NCI-H82 (cell line): ENCODE results near the gene MBD1.
A peak's percentile ranks its signal among the peaks of the same experiment; 100 is the strongest.
"Not testable (repeated sequence)": the region's sequence is repeated elsewhere in the genome, so short reads cannot be mapped to it uniquely, and the experiment has no call there.

Experiments
- DNase-seq: peaks from one replicate; lab custom pipeline; 2025; lab: John Stamatoyannopoulos, UW

Gene MBD1, protein sequence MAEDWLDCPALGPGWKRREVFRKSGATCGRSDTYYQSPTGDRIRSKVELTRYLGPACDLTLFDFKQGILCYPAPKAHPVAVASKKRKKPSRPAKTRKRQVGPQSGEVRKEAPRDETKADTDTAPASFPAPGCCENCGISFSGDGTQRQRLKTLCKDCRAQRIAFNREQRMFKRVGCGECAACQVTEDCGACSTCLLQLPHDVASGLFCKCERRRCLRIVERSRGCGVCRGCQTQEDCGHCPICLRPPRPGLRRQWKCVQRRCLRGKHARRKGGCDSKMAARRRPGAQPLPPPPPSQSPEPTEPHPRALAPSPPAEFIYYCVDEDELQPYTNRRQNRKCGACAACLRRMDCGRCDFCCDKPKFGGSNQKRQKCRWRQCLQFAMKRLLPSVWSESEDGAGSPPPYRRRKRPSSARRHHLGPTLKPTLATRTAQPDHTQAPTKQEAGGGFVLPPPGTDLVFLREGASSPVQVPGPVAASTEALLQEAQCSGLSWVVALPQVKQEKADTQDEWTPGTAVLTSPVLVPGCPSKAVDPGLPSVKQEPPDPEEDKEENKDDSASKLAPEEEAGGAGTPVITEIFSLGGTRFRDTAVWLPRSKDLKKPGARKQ

DNA sequence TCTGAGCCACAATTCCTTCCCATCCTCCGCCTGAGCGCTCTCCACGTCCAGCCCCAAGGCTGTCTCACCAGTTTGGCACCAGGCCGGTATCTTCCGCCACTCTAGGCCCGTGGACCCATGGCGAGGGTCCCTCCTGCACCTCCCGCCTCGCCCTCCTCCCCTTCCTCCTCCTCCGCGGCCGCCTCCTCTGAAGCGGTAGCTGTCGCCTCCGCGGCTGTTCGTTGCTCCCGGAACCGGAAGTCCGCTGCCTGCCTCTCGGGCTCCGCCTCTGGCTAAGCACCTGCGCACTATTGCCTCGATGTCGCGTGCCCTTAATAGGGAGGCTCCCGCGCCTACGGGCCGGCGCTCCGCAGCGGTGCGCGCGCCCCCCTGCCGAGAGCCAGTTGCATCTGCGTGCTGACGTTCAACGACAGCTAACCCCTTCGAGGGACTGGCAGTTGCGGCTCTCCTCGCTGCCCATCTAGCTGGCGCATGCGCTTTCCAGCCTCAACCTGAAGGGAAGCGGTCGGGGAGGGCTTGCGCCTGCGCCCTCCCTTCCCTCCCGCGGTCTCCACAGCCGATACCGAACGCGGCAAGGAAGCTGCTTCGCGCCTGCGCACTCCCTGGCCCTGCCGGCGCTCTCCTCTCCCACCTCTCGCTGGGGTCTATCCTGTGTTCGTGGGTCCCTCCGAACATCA lies at the start of gene MBD1:
Gene MBD1, minus strand, starts transcription at position 229 of the 677 bp plus-strand sequence. CDS start 1,531 bp downstream, outside the sequence.
- DNase-seq: peak; percentile 98

DNA sequence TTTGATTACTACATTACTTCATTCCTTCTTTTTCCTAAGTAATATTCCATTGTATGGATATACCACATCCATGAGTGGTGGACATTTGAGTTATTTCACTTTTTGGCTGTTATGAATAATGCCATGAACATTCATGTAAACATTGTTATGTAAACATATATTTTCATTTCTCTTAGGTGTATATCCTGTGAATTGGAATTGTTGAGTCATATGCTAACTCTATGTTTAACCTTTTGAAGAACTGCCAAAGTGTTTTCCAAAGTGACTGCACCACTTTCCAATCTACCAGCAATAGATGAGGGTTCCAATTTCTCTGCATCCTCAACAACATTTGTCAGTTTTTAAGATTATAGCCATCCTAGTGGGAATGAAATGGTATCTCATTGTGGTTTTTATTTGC lies 48.9 kb upstream of the MBD1 start:
- DNase-seq: no peak

DNA sequence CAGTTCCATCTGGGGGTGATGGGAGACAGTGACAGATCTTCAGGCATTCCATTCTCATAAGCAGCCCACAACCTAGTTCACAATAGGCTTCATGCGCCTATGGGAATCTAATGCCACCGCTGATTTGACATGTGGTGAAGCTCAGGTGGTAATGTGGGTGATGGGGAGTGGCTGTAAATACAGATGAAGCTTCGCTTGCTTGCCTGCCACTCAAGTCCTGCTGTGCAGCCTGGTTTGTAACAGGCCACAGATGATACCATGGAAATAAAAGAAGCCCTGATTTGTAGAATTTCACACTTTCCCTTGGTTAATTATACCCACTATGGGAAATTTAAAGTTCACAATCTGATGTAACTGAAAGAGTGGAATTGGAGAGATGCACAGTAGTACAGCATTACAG lies 46.7 kb upstream of the MBD1 start:
- DNase-seq: no peak

DNA sequence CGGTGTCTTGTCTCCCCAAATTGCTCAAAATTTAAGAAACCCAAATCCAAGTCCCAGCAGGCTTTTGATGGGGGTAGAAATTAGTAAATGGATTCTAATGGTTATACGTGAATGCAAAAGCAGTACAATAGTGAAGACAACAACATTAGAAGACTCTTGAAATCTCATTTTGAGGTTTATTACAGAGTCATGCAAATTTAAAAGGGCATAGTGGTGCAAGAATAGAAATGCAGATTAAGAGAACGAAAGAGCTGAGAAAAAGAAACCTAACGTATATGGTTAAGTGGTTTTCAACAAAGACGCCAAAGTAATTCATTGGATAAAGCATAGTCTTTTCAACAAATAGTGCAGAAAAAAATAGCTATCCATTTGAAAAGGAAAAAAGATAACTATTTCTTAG lies 39.4 kb upstream of the MBD1 start:
- DNase-seq: no peak

DNA sequence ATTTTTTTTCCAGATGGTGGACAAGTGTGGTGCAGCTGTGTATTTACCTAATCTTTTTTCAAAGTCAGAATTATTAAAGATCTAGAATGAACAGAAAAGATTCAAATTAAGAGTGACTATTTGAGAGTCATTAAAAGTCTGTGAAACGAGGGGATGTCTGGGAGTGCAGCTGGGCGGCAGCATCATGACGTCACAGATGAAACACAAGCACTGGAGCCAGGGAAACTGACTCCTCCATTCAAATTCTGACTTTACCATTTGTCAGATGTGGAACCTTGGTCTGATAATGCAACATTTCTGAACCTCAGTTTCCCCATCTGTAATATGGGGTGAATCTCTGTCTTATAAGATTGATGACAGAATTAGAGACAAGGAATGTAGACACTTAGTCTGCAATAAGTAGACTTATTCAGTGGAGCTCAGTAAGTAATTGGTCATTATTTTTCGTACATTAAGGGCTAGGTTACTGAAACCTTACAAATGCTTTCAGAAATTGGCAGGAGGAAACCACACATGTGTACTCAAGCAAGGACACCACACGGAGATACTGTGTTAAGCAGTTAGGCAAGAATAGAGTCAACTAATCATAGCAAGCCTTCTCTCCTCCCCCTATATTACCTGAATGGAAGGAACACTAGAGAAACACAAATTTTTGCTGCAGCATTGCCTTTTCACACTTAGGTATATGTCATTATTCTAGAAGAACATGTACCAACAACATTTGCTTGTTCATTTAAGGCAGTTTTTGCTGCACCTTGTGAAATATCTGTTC lies 34.0 kb upstream of the MBD1 start:
- DNase-seq: no peak

DNA sequence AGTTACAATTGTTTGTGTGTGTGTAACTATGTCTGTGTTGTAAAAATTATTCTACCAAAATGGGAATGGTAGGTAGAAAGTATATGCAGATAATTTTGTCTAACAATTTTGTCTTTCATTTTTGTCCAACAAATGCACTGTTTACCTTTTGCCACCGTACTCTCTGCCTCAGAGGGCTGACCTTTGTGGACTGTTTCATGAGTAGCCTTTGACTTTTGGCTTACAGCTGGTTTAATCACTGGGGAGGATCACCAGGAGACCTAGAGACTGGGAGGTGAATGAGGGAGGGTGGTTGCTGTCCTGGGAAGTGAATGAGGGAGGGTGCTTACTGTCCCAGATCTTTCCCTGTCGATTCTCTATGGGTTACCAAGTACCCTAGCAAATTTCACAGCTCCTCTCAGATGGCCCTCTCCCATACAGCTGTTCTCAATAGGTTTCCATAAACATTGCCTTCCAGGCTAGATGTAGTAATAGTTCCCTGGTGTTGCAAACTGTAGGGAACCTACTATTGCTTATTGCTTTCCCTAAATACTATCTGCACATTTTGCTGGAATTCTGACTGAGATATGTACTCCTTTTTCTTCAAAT lies 32.6 kb upstream of the MBD1 start:
- no peak for DNase-seq

DNA sequence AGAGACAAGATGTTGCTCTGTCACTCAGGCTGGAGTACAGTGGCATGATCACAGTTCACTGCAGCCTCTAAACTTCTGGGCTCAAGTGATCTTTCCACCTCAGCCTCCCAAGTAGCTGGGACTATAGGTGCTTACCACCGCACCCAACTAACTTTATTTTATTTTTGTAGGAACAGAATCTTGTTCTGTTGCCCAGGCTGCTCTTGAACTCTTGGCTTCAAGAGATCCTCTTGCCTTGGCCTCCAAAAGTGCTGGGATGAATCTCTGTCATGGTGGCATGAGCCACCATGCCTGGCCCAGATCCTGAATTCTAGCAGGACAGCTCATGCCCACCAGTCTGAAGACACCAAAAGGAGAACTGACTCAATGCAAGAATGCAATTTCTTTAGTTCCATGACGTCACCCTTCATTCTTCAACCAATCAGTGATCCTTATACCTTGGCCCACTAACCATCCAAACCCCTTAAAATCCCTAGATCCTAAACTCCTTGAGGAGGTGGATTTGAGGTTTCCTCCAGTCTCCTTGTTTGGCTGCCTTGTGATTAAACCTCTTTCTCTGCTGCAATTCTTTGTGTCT lies 31.8 kb upstream of the MBD1 start:
- DNase-seq: no peak

DNA sequence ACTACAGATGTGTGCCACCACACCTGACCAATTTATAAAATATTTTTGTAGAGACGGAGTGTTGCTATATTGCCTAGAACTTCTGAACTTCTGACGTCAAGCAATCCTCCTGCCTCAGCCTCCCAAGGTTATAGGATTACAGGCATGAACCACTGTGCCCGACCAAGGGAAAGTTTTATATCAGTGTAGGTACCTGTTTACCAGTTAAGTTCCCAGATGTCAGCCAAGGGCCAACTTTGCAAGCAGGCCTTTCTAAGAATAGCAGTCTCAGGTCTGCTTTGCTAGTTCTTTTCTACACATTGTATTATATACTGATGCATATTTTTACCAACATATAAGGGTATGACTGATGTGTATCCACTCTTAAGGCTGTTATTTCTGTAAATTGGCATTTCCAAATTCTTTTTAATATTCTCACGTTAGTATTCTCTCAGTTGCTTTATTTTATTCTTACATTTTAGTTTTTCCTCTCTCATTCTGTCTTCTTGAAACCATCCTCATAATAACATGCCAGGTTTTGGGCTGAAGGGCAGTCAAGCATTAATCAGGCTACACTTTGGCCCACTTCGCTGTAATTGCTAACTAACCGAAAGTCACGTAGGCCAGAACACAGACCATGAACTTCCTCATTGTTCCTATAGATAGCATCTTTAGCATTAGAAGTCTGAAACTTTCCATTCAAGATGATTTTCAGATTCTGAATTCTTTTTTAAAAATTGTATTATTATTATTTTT lies 31.1 kb upstream of the MBD1 start:
- DNase-seq: no peak

DNA sequence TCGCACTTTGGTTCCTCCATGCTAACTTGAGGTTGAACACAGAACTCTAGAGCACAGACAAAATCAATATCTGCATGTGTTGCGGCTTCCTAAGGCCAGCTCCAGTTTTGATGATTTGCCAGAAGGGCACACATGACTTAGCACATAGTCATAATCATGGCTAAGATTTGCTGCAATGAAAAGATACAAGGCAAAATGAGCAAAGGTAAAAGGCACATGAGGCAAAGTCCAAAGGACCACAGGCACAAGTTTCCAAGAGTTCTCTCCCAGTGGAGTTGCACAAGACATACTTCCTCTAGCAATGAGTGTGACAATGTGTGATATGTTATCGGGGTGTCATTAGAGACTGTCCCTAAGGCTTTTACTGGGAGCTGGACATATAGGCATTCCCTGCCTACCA lies 30.3 kb upstream of the MBD1 start:
- DNase-seq: no peak

DNA sequence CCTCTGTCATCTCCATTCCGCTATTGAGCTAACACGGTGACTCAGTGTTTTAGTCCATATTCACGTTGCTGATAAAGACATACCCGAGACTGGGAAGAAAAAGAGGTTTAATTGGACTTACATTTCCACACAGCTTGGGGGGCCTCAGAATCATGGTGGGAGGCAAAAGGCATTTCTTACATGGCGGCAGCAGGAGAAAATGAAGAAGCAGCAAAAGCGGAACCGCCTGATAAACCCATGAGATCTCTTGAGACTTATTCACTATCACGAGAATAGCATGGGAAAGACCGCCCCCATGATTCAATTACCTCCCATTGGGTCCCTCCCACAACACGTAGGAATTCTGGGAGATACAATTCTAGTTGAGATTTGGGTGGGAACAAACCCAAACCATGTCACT lies 28.8 kb upstream of the MBD1 start:
- no peak for DNase-seq

DNA sequence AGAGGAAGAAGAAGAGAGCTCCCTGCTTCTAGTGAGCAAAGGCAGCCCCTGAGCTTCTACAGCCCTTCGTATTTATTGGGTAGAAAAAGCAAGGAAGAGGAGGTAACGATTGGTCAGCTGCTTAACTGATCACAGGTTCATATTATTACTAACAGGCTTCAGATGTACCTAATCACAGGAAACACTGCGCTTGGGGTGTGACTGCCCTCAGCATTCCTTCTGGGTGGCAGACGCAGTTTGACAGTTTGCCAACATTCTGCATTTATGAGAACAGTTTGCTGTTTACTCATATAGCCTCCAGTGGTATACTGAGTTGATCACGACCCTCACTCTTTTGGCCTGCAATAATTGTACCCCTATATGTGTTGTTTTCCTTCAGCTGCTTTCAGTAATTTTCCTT lies 27.5 kb upstream of the MBD1 start:
- DNase-seq: not testable (repeated sequence)

DNA sequence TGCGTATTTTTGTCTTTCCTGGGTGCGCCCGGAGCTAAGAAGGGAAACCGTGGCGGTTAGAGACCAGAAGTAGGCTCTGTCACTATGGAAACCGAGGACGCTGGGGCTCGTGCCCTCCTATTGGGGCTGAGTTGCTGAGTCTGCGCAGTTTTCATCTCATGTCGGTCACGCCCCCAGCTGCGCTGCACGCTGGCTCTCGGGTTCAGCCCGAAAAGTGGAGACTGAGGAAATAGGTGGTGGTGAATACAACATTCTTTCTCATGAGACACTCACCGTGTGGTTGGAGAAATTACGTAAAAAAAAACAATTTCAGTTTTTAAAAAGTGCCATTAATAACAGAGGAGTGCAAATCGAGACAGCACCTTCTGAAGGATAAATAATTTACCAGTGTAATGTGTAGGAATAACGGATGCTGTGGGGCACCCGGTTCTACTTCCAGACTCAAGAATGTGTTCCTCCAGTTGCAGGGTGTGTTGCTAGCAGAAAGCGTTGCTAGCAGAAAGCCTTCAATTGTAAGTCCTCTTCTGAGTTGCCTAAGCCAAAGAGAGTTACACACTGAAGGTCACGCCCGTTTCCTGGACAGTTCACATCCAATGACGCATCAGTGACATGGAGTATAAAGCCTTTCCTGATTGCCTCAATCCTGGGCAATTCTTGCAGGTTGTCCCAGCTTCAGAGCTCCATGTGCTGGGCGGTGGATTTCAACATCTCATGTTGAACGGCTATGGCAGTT lies 26.6 kb upstream of the MBD1 start:
- peak; percentile 89 for DNase-seq

DNA sequence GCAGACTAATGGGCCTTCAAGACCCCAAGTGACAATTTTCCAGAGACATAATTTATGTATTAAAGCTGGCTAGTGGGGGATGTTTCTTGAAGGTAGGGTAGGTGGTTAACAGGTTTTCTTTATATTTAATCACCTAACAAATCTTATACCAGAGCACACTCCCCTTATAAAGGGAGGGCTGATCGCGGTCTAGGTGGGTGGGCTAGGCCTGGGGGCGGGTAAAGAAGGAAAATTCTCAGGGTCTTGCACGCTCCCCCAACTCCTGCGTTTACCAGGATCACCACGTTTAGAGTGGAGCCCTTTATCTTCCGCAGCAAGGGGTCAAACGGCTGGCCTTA lies 26.0 kb upstream of the MBD1 start:
- no peak for DNase-seq

DNA sequence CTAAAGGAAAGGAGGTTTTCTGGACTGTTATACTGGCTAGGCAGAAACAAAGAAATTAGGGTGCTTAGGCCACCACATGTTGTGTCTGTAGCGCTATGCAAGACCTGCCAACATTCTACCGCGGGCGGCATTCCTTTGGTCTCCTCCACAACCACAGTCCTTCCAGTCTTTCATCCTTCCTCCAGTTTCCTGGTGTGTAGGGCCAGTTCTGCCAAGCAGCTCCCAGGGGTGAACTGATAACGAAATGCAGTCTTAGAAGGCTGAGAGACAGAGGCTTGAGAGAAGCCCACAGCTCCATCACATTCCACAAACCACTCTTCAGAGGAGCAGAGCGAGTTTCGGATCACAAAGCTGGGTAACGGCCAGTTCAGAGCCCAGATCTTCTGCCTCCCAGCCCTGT lies 25.6 kb upstream of the MBD1 start:
- DNase-seq: no peak

DNA sequence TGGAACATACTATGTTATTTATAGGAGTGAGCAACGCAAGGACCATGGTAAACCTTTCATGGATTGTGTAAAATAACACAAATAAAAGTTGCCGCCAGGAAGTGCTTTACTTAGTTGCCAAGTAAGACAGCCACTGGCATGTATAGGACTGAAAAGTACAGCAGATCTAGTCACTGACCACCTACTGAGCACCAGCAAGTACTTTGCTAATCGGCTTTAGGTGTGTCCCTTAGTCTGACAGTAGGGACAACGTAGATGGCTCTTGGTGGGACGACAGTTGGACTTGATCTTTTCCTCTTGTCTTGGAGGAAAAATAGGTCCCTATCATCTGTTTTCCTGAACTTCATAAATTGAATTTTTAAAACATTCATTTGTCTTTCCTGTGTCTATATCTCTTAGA lies 19.8 kb upstream of the MBD1 start:
- DNase-seq: no peak

DNA sequence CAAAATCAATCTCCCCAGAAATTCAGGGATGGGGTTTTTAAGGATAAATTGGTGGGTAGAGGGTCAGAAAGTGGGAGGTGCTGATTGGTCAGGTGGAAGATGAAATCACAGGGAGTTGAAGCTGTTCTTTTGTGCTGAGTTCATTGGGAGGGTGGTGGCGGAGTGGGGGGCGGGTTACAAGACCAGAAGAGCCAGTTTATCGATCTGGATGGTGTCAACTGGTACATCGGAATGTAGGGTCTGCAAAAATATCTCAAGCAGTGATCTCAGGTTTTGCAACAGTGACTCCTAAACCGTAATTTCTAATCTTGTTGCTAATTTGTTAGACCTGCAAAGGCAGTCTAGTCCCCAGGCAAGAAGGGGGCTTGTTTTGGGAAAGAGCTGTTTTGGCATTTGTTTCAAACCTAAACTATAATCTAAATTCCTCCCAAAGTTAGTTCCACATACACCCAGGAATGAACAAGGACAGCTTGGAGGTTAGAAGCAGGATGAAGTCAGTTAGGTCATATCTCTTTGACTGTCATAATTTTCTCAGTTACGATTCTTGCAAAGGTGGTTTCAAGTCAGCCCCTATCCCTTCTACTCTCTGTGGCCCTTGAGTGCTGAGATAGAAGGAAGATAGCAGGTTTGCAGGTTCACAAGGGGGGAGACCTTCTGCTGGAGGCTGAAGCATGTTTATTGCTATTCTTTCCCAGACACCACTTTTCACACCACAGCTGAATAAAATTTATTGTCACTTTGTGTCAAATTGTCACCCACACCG lies 18.5 kb upstream of the MBD1 start:
- DNase-seq: no peak

DNA sequence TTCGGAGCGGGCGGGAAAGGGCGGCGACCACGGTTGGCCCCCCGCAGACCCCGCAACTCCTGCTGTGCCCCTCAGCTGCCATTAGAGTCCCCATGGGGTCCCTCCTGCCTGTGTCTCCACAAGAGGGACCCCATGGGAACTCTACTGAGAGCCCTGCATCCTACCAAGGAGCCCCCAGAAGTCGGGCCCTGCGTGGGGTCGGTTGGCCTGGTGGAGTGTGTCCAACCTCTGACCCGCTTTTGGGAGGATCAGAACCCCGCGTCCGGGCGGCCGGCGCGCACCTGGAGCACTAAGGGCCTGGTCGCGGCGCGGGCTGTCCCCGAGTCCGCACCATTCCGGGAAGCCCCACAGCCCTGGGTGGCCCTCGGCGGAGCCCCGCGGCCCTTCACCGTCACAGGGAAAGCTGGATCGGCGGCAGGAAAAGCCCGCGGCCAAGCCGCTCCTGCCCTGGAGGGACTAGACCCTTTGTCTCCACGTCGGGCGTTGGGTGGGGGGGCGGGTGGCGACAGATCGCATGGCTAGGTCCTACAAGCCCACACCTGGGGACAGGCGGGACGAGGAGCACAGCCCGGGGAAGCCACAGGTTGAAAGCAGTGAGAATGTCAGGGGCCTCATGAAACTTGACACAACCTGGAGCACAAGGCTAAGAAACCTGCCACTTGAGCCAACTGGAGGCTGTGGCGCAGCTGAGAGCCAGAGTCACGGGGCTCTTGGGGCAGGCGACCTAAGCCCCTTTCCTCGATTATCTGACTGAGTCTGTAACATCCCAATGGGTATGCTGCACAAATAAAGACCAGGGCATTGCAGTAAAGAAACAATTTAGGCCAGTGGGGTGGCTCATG lies 17.3 kb upstream of the MBD1 start:
- DNase-seq: no peak

DNA sequence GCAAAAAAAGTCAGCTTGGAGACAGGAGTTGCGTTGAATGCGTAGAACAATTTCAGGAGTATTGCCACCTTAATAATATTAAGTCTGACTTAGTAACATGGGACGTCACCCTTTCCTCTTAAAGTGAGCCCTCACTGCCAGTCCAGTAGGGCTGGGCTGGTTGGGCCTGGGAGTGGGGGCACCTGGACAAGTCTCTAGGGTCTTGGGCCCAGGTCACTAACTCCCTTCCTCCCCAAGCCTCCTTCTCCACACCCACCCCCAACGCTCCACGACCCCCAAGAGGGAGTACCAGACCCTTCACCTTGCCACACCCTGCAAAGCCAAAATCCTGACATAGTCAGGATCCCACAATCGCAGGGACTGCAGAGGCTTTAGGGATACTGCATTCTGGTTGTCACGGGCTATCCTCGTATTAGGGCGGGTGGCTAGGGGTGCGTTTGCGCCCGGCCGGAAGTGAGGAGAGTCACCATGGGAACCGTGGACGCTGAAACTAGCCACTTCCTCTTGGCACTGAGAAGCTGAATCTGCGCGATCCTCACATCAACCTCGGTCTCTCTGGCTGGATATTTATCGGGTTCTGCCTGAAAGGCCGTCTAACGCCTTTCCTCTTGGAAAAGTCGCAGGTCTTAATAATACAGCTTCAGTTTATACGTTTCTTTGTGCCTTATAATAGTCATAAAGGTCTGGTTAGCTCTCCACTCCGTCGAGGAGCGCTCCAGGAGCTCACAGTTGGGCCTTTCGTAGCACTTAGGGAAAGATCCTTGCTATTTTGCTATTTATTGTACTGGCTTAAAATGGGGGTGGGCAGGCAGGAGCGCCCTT lies 16.5 kb upstream of the MBD1 start:
- peak; percentile 22 for DNase-seq
